Measurements from ENCODE around the gene PSTPIP1.

PSTPIP1 gene

GRCh38 chr15:76978522-76979330, 16.2 kb upstream of the PSTPIP1 start:
- DNase-seq (ENCODE audit: low read depth): no peak

GRCh38 chr15:76979331-76979925, 15.5 kb upstream of the PSTPIP1 start:
- DNase-seq (ENCODE audit: low read depth): no peak

GRCh38 chr15:76979996-76980520, 14.9 kb upstream of the PSTPIP1 start:
- no peak for DNase-seq (ENCODE audit: low read depth)

- DNase-seq (ENCODE audit: low read depth): no peak
These were observed 12.6 kb upstream of the PSTPIP1 start for GRCh38 chr15:76982356-76982755.

GRCh38 chr15:76982756-76983155, 12.2 kb upstream of the PSTPIP1 start:
- no peak for DNase-seq (ENCODE audit: low read depth)

GRCh38 chr15:76983590-76984375, 11.1 kb upstream of the PSTPIP1 start:
- DNase-seq (ENCODE audit: low read depth): no peak

- no peak for DNase-seq (ENCODE audit: low read depth)
These were observed 8.2 kb upstream of the PSTPIP1 start for GRCh38 chr15:76986743-76987142.

- no peak for DNase-seq (ENCODE audit: low read depth)
These were observed 7.7 kb upstream of the PSTPIP1 start for GRCh38 chr15:76987276-76987675.

GRCh38 chr15:76987896-76988860, 6.7 kb upstream of the PSTPIP1 start:
- DNase-seq (ENCODE audit: low read depth): no peak

GRCh38 chr15:76988867-76989780, 5.8 kb upstream of the PSTPIP1 start:
- no peak for DNase-seq (ENCODE audit: low read depth)

- DNase-seq (ENCODE audit: low read depth): no peak
These were observed 3.9 kb upstream of the PSTPIP1 start for GRCh38 chr15:76991048-76991447.

GRCh38 chr15:76991741-76992645, 2.9 kb upstream of the PSTPIP1 start:
- DNase-seq (ENCODE audit: low read depth): no peak

- no peak for DNase-seq (ENCODE audit: low read depth)
These were observed 1.7 kb upstream of the PSTPIP1 start for GRCh38 chr15:76993114-76993725.

- no peak for DNase-seq (ENCODE audit: low read depth)
These were observed 925 bp upstream of the PSTPIP1 start for GRCh38 chr15:76994001-76994400.

- no peak for DNase-seq (ENCODE audit: low read depth)
These were observed 430 bp upstream of the PSTPIP1 start for GRCh38 chr15:76994496-76994895.

GRCh38 chr15:76996076-76996525, 1.2 kb downstream of the PSTPIP1 start:
- DNase-seq (ENCODE audit: low read depth): no peak

GRCh38 chr15:76996526-76997401, 1.8 kb downstream of the PSTPIP1 start:
- no peak for DNase-seq (ENCODE audit: low read depth)
